Stomach (tissue), 9 donors: ENCODE measurements around the gene APBA1. TPM values are rescaled to one million over a fixed set of nuclear protein-coding genes. Genes with fewer than 3 reads are reported as not detected.
A peak's percentile ranks its signal among the peaks of the same experiment; 100 is the strongest.

Experiments used
- DNase-seq, 2 donors: peaks; one replicate each; pipeline versions ENCODE4 v3.0.0 to v3.0.0-alpha.2; 2013 to 2019
- H3K27ac ChIP-seq, 5 donors: fragments of 200-600 bp in 4 of 5; sonication (generic) in 4 of 5; one replicate each; pipeline ENCODE4 v1.5.1; 2013 to 2019; ENCODE audit warnings: mild to moderate bottlenecking in 1 of 5, moderate library complexity in 1 of 5
- H3K27me3 ChIP-seq, 3 donors: fragments of 200-600 bp; sonication (generic); one replicate each; pipeline ENCODE4 v1.5.1; 2017 to 2019; ENCODE audit warnings: mixed run types in 1 of 3
- H3K36me3 ChIP-seq, 4 donors: fragments of 200-600 bp; sonication (generic); 1 replicate in 3 of 4; 2 replicates in 1 of 4; pipeline ENCODE4 v1.5.1; 2016 to 2019
- H3K4me1 ChIP-seq, 4 donors: fragments of 200-600 bp; sonication (generic); one replicate each; pipeline ENCODE4 v1.5.1; 2016 to 2019
- H3K4me3 ChIP-seq, 4 donors: fragments of 200-600 bp; sonication (generic) in 3 of 4; one replicate each; pipeline ENCODE4 v1.5.1; 2016 to 2019; ENCODE audit warnings: mild to moderate bottlenecking in 1 of 4
- H3K9me3 ChIP-seq, 4 donors: fragments of 200-600 bp; sonication (generic); one replicate each; pipeline ENCODE4 v1.5.1; 2016 to 2019
- EP300 ChIP-seq: sonication (generic); formaldehyde crosslinking; IDR thresholded peaks from one replicate; pipeline ENCODE4 v1.6.1; 2017; ENCODE audit warnings: antibody characterized with exemption
- POLR2A ChIP-seq, 4 donors: fragments of 450-650 bp; IDR thresholded peaks; one replicate each; pipeline ENCODE4 v1.6.1; 2016; ENCODE audit warnings: antibody characterized with exemption in 4 of 4, control low read depth in 2 of 4, mild to moderate bottlenecking in 1 of 4, moderate library complexity in 1 of 4
- POLR2AphosphoS5 ChIP-seq, 3 donors: sonication (generic); formaldehyde crosslinking; IDR thresholded peaks; one replicate each; pipeline ENCODE4 v1.6.1; 2016; ENCODE audit warnings: antibody characterized with exemption in 3 of 3
- WGBS, 5 donors: extraction: QIAGEN DNeasy Blood & Tissue Kit in 3 of 5; methylation state at CpG; one replicate each; pipeline versions ENCODE4 v1.1.5 to v1.1.7; 2013 to 2018; 5-methylcytosine and 5-hydroxymethylcytosine counted together
- intact Hi-C: fragments of 100-400 bp; cut with DNase I; formaldehyde crosslinking; loops from one replicate; pipeline ENCODE4 v1.15.1; 2023; ENCODE audit warnings: low total_unique reads
- polyA plus RNA-seq, 3 donors: library from polyadenylated mRNA; stranded (reverse); fragments of 200-250 nt; gene quantifications; one replicate each; pipeline ENCODE4 v1.2.3, GENCODE V29; 2013
- total RNA-seq, 5 donors: library from RNA; depleted of rRNA; stranded (reverse); fragments of >200 nt; gene quantifications; one replicate each; pipeline versions ENCODE4 v1.1.0 to v1.2.3, GENCODE V29; 2014 to 2016
- TF ChIP-seq, protein P1 (sequence below), 7 experiments: fragments of 450-650 bp in 4 of 7; fragments of 200-600 bp in 3 of 7; sonication (generic) in 3 of 7; IDR thresholded peaks; one replicate each; pipeline ENCODE4 v1.5.1; 2016 to 2019; ENCODE audit warnings: antibody characterized with exemption in 7 of 7, control low read depth in 2 of 7, mild to moderate bottlenecking in 1 of 7
- donor health status: healthy with polysubstance abuse.
- donor health status: Bipolar disorder and iron deficiency.
- donor health status: healthy.

APBA1 gene
- total and polyA plus RNA-seq, 8 donors = 0.50 to 14.2 (median 3.2) TPM

DNA sequence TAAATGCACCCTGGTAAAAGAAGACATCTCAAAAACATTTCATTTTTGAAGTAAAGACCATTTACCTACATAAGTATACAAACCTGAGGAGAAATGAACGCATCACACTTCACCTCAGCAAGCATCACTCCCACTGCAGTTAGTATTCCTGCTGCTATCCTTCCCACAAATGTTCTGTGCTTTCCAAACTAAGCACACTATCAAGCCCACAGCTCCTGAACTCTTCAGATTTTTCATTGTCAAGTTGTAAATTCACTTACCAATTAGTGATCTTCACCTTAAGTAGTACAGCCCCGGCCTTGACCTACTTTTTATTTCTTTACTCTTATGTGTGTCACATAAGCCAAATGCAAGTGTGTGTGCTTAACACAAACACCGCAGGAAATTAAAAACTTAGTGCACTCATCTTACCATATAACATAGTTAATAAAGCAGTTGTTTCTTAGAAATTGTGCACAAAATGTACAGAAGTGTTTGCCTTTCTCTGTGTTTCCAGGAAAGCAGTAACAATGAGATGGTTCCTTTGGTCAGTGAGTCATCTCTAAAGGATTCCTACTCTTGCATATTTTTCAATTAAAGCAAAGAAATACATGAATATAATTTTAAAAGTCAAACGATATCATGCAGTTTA, 169.4 kb downstream of the APBA1 start:
- no peak for DNase-seq
- Histone ChIP-seq H3K4me1 (no peaks in the 10 kb centered on the region), H3K27ac (no peak overlapping the region), H3K9me3 (no peaks in the 10 kb centered on the region), H3K36me3 (no peaks in the 10 kb centered on the region), H3K27me3 (no peaks in the 10 kb centered on the region), H3K4me3 (no peak overlapping the region)
- intact Hi-C loops = no loop called here
- TF ChIP-seq POLR2AphosphoS5 (IDR thresholded peaks at IDR 0.05) (no peak), EP300 (no peak), POLR2A (IDR thresholded peaks at IDR 0.05) (no peak)
- TF ChIP-seq, protein P1, sequence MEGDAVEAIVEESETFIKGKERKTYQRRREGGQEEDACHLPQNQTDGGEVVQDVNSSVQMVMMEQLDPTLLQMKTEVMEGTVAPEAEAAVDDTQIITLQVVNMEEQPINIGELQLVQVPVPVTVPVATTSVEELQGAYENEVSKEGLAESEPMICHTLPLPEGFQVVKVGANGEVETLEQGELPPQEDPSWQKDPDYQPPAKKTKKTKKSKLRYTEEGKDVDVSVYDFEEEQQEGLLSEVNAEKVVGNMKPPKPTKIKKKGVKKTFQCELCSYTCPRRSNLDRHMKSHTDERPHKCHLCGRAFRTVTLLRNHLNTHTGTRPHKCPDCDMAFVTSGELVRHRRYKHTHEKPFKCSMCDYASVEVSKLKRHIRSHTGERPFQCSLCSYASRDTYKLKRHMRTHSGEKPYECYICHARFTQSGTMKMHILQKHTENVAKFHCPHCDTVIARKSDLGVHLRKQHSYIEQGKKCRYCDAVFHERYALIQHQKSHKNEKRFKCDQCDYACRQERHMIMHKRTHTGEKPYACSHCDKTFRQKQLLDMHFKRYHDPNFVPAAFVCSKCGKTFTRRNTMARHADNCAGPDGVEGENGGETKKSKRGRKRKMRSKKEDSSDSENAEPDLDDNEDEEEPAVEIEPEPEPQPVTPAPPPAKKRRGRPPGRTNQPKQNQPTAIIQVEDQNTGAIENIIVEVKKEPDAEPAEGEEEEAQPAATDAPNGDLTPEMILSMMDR (IDR thresholded peaks at IDR 0.05) = no peak
- 63 to 75% (median 69%) methylated on average over 4 of the region's 4 CpGs for WGBS, 5 donors

DNA sequence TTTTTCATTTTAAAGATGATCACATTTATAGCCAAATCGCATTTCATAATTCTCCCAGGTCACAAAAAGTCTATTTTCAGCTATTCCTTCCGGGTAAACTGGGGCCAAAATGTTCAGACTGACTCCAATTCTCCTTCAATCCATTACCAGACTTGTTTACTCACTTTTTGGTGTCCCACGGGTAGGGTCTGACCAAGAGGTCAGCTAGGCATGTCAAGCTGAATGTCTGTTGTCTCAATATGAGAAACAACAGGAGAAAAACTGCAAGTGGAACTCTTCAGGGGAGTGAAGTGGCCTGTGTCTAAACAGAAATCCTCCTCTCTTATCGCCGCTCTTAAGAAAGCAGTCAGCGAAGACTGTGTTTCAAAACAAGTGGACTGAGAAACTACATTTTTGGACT, 171.3 kb downstream of the APBA1 start:
- Histone ChIP-seq H3K4me3 (no peak overlapping the region), H3K9me3 (no peaks in the 10 kb centered on the region), H3K4me1 (no peaks in the 10 kb centered on the region), H3K27me3 (no peaks in the 10 kb centered on the region), H3K27ac (no peak overlapping the region), H3K36me3 (no peaks in the 10 kb centered on the region)
- WGBS, 5 donors = 75 to 82% (median 78%) methylated on average over 6 of the region's 6 CpGs
- TF ChIP-seq POLR2A (IDR thresholded peaks at IDR 0.05) (no peak), EP300 (no peak), POLR2AphosphoS5 (IDR thresholded peaks at IDR 0.05) (no peak)
- TF ChIP-seq, protein P1 (IDR thresholded peaks at IDR 0.05) = no peak
- intact Hi-C loops = no loop called here
- no peak for DNase-seq

DNA sequence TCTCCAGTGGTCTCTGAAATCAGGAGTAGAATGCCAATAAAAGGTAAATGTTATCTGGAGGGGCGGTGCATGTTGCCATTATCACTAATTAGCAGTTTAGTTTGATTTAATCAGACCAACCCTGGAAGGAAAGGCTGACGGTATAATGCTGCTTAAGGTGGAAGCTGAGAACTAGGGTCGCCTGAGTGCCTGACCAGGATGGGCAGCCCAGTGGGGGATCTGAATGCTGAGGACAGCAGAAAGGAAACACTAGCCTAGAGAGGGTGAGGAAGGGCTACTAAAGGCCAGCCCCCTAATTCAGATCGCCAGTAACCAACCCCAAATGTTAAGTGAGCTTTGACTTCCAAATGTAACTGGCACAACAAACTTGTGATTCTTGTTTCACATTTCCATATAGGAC, 172.2 kb downstream of the APBA1 start:
- no peak for DNase-seq
- WGBS, 5 donors = 53 to 64% (median 57%) methylated on average over 4 of the region's 4 CpGs
- H3K36me3 ChIP-seq = no peaks in the 10 kb centered on the region
- no peaks in the 10 kb centered on the region for H3K9me3 ChIP-seq
- no peak overlapping the region for H3K4me3 ChIP-seq
- no peaks in the 10 kb centered on the region for H3K4me1 ChIP-seq
- TF ChIP-seq, protein P1 (IDR thresholded peaks at IDR 0.05) = no peak
- TF ChIP-seq POLR2A (IDR thresholded peaks at IDR 0.05) (no peak), POLR2AphosphoS5 (IDR thresholded peaks at IDR 0.05) (no peak), EP300 (no peak)
- intact Hi-C loops = no loop called here
- no peak overlapping the region for H3K27ac ChIP-seq
- H3K27me3 ChIP-seq = no peaks in the 10 kb centered on the region

DNA sequence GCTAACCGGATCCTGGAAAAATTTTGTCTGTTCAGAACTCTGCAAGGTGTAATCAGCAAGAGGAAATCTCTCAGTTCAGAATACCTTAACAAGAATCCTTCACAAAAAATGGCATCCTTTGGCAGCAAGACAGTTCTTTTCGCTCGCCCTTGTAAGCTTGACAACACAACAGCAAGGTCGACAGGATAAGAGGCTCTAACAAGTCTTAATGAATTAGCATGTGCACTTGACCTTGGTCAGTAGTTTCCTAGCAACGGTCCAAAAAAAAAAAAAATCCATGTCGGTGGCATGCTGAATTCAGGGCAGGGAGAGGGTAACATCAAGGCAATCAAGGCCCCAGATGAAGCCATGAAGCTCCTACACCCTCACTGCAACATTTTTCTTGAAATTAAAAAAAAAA, 172.8 kb downstream of the APBA1 start:
- 46 to 64% (median 55%) methylated on average over 6 of the region's 6 CpGs for WGBS, 5 donors

More for the DNA sequence above, 172.8 kb downstream of the APBA1 start:
- H3K9me3 ChIP-seq = no peaks in the 10 kb centered on the region
- DNase-seq = peak in 1 of 2 donors; percentile 26
- no peak overlapping the region for H3K27ac ChIP-seq
- no peaks in the 10 kb centered on the region for H3K4me1 ChIP-seq
- intact Hi-C loops = no loop called here
- H3K27me3 ChIP-seq = no peaks in the 10 kb centered on the region
- TF ChIP-seq EP300 = no peak
- TF ChIP-seq POLR2AphosphoS5 (IDR thresholded peaks at IDR 0.05) = no peak
- no peak for TF ChIP-seq POLR2A (IDR thresholded peaks at IDR 0.05)
- TF ChIP-seq, protein P1 (IDR thresholded peaks at IDR 0.05) = no peak
- no peak overlapping the region for H3K4me3 ChIP-seq
- no peaks in the 10 kb centered on the region for H3K36me3 ChIP-seq
